Ishikawa (cell line): Measurements from ENCODE around the gene MYOZ1.

ENCODE experiments used
- CEBPB ChIP-seq: IDR thresholded peaks from 2 replicates; pipeline ENCODE4 v1.6.1; 2012
- CREB1 ChIP-seq: IDR thresholded peaks from 2 replicates; pipeline ENCODE4 v1.6.1; 2012; ENCODE audit warnings: low read depth
- EGR1 ChIP-seq: IDR thresholded peaks from 2 replicates; pipeline ENCODE4 v1.6.1; 2012
- EP300 ChIP-seq: IDR thresholded peaks from 2 replicates; pipeline ENCODE4 v1.6.1; 2012; ENCODE audit warnings: borderline replicate concordance
- FOXM1 ChIP-seq: IDR thresholded peaks from 2 replicates; pipeline ENCODE4 v1.6.1; 2012; ENCODE audit warnings: low read depth, borderline replicate concordance
- NFIC ChIP-seq: IDR thresholded peaks from 2 replicates; pipeline ENCODE4 v1.6.1; 2012
- RAD21 ChIP-seq: IDR thresholded peaks from 2 replicates; pipeline ENCODE4 v1.6.1; 2012; ENCODE audit warnings: low read depth
- TAF1 ChIP-seq: IDR thresholded peaks from 2 replicates; pipeline ENCODE4 v1.6.1; 2012; ENCODE audit warnings: low read depth, mild to moderate bottlenecking
- TCF12 ChIP-seq: IDR thresholded peaks from 2 replicates; pipeline ENCODE4 v1.6.1; 2012; ENCODE audit warnings: low read depth
- TEAD4 ChIP-seq: IDR thresholded peaks from 2 replicates; pipeline ENCODE4 v1.6.1; 2012
- YY1 ChIP-seq: IDR thresholded peaks from 2 replicates; pipeline ENCODE4 v1.6.1; 2012; ENCODE audit warnings: low read depth
- ZBTB7A ChIP-seq: IDR thresholded peaks from 2 replicates; pipeline ENCODE4 v1.6.1; 2012; ENCODE audit warnings: low read depth
- TF ChIP-seq, protein P1 (sequence below): IDR thresholded peaks from 2 replicates; pipeline ENCODE4 v1.6.1; 2012
- TF ChIP-seq, protein P2 (sequence below): IDR thresholded peaks from 2 replicates; pipeline ENCODE4 v1.6.1; 2012
- TF ChIP-seq, protein P3 (sequence below): IDR thresholded peaks from 2 replicates; pipeline ENCODE4 v1.6.1; 2012; ENCODE audit warnings: low read depth, mild to moderate bottlenecking

Gene MYOZ1

DNA sequence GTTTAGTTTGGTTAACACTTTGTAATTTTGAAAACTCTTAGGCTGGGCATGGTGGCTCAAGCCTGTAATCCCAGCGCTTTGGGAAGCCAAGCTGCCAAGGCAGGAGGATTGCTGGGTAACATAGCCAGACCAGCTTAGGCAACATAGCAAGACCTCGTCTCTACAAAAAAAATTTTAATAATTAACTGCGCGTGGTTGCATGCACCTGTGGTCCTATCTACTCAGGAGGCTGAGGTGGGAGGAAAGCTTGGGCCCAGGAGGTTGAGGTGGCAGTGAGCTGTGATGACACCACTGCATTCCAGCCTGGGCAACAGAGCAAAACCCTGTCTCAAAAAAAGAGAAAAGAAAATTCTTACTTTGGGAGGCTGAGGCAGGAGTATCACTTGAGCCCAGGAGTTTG lies 18.2 kb downstream of the MYOZ1 start:
- TF ChIP-seq, protein P1, sequence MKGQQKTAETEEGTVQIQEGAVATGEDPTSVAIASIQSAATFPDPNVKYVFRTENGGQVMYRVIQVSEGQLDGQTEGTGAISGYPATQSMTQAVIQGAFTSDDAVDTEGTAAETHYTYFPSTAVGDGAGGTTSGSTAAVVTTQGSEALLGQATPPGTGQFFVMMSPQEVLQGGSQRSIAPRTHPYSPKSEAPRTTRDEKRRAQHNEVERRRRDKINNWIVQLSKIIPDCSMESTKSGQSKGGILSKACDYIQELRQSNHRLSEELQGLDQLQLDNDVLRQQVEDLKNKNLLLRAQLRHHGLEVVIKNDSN: no peak
- TF ChIP-seq, protein P2, sequence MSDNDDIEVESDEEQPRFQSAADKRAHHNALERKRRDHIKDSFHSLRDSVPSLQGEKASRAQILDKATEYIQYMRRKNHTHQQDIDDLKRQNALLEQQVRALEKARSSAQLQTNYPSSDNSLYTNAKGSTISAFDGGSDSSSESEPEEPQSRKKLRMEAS: no peak
- no peak for TF ChIP-seq RAD21
- TF ChIP-seq, protein P3, sequence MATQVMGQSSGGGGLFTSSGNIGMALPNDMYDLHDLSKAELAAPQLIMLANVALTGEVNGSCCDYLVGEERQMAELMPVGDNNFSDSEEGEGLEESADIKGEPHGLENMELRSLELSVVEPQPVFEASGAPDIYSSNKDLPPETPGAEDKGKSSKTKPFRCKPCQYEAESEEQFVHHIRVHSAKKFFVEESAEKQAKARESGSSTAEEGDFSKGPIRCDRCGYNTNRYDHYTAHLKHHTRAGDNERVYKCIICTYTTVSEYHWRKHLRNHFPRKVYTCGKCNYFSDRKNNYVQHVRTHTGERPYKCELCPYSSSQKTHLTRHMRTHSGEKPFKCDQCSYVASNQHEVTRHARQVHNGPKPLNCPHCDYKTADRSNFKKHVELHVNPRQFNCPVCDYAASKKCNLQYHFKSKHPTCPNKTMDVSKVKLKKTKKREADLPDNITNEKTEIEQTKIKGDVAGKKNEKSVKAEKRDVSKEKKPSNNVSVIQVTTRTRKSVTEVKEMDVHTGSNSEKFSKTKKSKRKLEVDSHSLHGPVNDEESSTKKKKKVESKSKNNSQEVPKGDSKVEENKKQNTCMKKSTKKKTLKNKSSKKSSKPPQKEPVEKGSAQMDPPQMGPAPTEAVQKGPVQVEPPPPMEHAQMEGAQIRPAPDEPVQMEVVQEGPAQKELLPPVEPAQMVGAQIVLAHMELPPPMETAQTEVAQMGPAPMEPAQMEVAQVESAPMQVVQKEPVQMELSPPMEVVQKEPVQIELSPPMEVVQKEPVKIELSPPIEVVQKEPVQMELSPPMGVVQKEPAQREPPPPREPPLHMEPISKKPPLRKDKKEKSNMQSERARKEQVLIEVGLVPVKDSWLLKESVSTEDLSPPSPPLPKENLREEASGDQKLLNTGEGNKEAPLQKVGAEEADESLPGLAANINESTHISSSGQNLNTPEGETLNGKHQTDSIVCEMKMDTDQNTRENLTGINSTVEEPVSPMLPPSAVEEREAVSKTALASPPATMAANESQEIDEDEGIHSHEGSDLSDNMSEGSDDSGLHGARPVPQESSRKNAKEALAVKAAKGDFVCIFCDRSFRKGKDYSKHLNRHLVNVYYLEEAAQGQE: no peak
- TF ChIP-seq FOXM1: no peak
- TF ChIP-seq CREB1: no peak
- TF ChIP-seq NFIC: no peak

DNA sequence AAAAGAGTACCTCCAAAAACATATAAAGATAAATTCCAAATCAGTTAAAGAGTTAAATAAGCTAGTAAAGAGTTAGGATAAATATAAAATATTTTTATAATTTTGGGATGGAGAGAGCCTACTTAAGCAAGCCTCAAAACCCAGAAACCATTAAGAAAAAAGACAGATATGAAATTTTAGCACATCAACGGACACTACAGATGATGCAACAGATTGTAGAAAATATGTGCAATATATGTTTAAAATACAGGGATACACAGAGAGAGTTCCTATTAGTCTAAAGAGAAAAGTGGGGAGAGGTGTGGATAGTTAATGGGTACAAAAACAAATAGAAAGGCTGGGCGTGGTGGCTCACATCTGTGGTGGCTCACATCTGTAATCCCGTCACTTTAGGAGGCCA lies 26.6 kb downstream of the MYOZ1 start:
- TF ChIP-seq TCF12: no peak
- TF ChIP-seq ZBTB7A: no peak
- no peak for TF ChIP-seq RAD21

DNA sequence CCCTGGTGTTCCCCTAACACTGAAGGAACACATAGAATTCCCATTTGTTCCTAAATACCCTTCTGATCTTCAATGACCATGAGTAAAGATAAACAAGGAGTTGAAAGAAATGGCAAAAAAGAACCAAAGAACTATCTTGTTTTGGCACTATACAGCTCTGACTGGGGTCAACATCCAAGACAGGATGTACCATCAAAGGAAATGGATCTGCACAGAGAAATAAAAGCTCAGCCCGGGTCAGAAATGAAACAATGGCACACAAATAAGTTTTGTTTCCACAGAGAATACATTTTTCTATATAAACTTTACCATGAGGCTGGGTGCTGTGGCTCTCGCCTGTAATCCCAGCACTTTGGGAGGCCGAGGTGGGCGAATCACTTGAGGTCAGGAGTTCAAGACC lies 32.2 kb downstream of the MYOZ1 start:
- TF ChIP-seq NFIC: no peak
- TF ChIP-seq RAD21: no peak
- no peak for TF ChIP-seq TAF1
- TF ChIP-seq CEBPB: no peak
- TF ChIP-seq EGR1: no peak
- no peak for TF ChIP-seq YY1

DNA sequence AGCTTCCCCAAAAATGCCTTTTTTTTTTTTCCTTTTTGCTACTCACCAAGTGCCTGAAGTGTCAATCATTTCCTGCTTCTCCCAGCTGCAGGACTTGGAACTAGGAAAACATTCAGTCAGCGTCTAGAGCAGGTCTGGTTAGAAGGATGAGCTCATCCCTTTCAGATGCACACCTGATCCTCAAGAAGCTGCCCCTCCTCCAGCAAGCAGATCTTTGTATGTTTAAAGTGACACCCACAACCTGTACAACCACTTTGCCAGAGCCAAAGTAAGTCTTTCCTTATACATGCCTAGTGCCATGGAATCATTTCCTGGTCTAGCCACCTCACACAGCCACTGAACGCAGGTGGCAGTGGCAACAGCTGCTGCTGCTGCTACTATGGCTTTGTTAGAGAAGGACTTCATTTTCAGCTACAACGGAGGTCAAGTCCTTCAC lies 39.8 kb downstream of the MYOZ1 start:
- TF ChIP-seq CREB1: no peak
- no peak for TF ChIP-seq ZBTB7A
- TF ChIP-seq TCF12: peak; percentile 89
- TF ChIP-seq, protein P2: peak; percentile 79
- TF ChIP-seq FOXM1: no peak
- TF ChIP-seq CEBPB: peak; percentile 38; the same call in 1 of the 2 replicates
- TF ChIP-seq YY1: peak; percentile 43; the same call in 1 of the 2 replicates
- TF ChIP-seq EP300: peak; percentile 66; the same call in 1 of the 2 replicates
- peak; percentile 66 for TF ChIP-seq NFIC
- TF ChIP-seq, protein P1: peak; percentile 66
- TF ChIP-seq TEAD4: peak; percentile 33; the same call in 1 of the 2 replicates
- TF ChIP-seq EGR1: no peak
- TF ChIP-seq RAD21: peak; percentile 33; the same call in 1 of the 2 replicates

DNA sequence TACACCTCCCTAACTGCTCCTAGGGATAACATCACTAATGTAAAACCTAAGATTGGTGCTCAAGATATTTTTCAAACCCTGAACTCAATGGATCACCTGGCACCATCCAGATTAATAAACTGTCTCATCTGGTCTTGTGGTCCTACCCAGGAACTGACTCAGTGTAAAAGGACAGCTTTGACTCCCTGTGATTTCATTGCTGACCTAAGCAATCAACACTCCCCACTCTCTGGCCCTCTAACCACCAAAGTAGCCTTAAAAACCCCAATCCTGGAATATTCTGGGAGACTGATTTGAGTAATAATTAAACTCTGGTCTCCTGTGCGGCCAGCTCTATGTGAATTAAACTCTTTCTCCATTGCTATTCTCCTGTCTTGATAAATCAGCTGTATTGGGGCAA lies 43.9 kb downstream of the MYOZ1 start:
- no peak for TF ChIP-seq TAF1
- TF ChIP-seq, protein P1: no peak
- no peak for TF ChIP-seq CREB1
- TF ChIP-seq, protein P3: no peak
- no peak for TF ChIP-seq TEAD4
- TF ChIP-seq FOXM1: no peak
- TF ChIP-seq, protein P2: no peak
- no peak for TF ChIP-seq NFIC
- no peak for TF ChIP-seq TCF12
- TF ChIP-seq ZBTB7A: no peak
- no peak for TF ChIP-seq EGR1
- TF ChIP-seq CEBPB: no peak
- TF ChIP-seq RAD21: no peak
- TF ChIP-seq EP300: no peak

DNA sequence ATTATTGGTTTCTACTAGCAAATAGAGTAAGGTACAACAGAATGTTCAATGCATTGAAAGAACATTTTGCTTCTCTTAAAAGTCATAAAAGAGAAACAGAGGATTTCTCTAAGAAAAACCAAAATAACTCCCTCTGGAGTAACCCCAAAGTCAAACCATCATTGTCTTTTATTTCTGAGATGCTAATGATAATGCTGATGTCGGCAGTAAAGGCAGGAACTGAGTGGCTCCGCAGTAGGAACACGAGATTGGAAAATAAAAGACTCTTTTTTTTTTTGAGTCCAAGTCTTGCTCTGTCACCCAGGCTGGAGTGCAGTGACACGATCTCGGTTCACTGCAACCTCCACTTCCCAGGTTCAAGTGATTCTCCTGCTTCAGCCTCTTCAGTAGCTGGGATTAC lies 47.5 kb downstream of the MYOZ1 start:
- TF ChIP-seq, protein P1: no peak
- TF ChIP-seq ZBTB7A (no peak), FOXM1 (no peak), TCF12 (no peak), NFIC (no peak), TAF1 (no peak), CEBPB (no peak), CREB1 (no peak), EGR1 (no peak), TEAD4 (no peak), RAD21 (no peak), EP300 (no peak), YY1 (no peak)
- TF ChIP-seq, protein P3: no peak
